K562 (cell line): Measurements from ENCODE around the gene HOGA1. TPM values are rescaled to one million over a fixed set of nuclear protein-coding genes. Genes with fewer than 3 reads are reported as not detected.

Experiments
- ARID1B ChIP-seq: fragments of 450-650 bp; IDR thresholded peaks from 2 replicates; pipeline ENCODE4 v1.6.1; 2016; ENCODE audit warnings: antibody characterized with exemption, mild to moderate bottlenecking, inconsistent platforms
- CBX1 ChIP-seq: sonication (generic); IDR thresholded peaks from 2 replicates; pipeline ENCODE4 v1.6.1; 2016; ENCODE audit warnings: antibody characterized with exemption, low read depth, mild to moderate bottlenecking
- CHD7 ChIP-seq: fragments of 200-600 bp; sonication (generic); IDR thresholded peaks from one replicate; pipeline ENCODE4 v1.6.1; 2012; ENCODE audit warnings: mild to moderate bottlenecking, low read depth, low read length, inconsistent platforms
- CXXC5 ChIP-seq: fragments of 250-450 bp; sonication (Bioruptor Pico); IDR thresholded peaks from 2 replicates; pipeline ENCODE4 v1.8.0; 2022; ENCODE audit warnings: inconsistent platforms, mild to moderate bottlenecking, moderate library complexity
- DMBX1 ChIP-seq: fragments of 250-450 bp; sonication (Bioruptor Pico); IDR thresholded peaks from 2 replicates; pipeline ENCODE4 v1.8.0; 2022; ENCODE audit warnings: inconsistent platforms, mild to moderate bottlenecking, moderate library complexity, borderline replicate concordance
- HDAC1 ChIP-seq, 2 experiments: fragments of 450-650 bp; IDR thresholded peaks; 2 replicates each; pipeline ENCODE4 v1.6.1; 2016 to 2017; ENCODE audit warnings: inconsistent platforms in 1 of 2, mild to moderate bottlenecking in 1 of 2, moderate library complexity in 1 of 2
- HDAC6 ChIP-seq: IDR thresholded peaks from 2 replicates; pipeline ENCODE4 v1.6.1; 2012; ENCODE audit warnings: low read depth, mild to moderate bottlenecking, control low read depth, inconsistent platforms, low read length, moderate library complexity
- JUN ChIP-seq, 2 experiments: sonication (generic) in 1 of 2; formaldehyde crosslinking in 1 of 2; IDR thresholded peaks; 2 replicates each; pipeline versions ENCODE4 v1.6.1 to v1.8.0; 2012 to 2022; ENCODE audit warnings: borderline replicate concordance in 2 of 2, mild to moderate bottlenecking in 2 of 2, improper control_type of control experiment in 1 of 2, low read depth in 1 of 2, low read length in 1 of 2, missing genetic modification reagents in 1 of 2
- MTA1 ChIP-seq: fragments of 450-650 bp; IDR thresholded peaks from 2 replicates; pipeline ENCODE4 v1.6.1; 2017; ENCODE audit warnings: borderline replicate concordance
- NBN ChIP-seq: fragments of 450-650 bp; IDR thresholded peaks from 2 replicates; pipeline ENCODE4 v1.6.1; 2016; ENCODE audit warnings: low read depth, mild to moderate bottlenecking
- NFE2 ChIP-seq: IDR thresholded peaks from 2 replicates; pipeline ENCODE4 v1.6.1; 2014; ENCODE audit warnings: antibody characterized with exemption, low read depth
- PREB ChIP-seq: sonication (generic); formaldehyde crosslinking; IDR thresholded peaks from 2 replicates; pipeline ENCODE4 v1.8.1; 2023; ENCODE audit warnings: mild to moderate bottlenecking, missing genetic modification reagents
- TAF1 ChIP-seq: IDR thresholded peaks from 2 replicates; pipeline ENCODE4 v1.6.1; 2011; ENCODE audit warnings: mild to moderate bottlenecking, low read length, moderate library complexity; ENCODE audit not compliant: insufficient read depth, control insufficient read depth, severe bottlenecking; ENCODE audit errors: extremely low read depth
- TFAP4 ChIP-seq: sonication (generic); formaldehyde crosslinking; IDR thresholded peaks from 2 replicates; pipeline ENCODE4 v1.8.0; 2022; ENCODE audit warnings: missing genetic modification reagents, mild to moderate bottlenecking, moderate library complexity, borderline replicate concordance
- ZNF124 ChIP-seq: sonication (generic); formaldehyde crosslinking; IDR thresholded peaks from 2 replicates; pipeline ENCODE4 v1.8.1; 2022; ENCODE audit warnings: missing genetic modification reagents
- polyA plus RNA-seq, 8 experiments: library from polyadenylated mRNA; depleted of rRNA in 4 of 8; stranded (reverse) in 5 of 8; unstranded in 3 of 8; fragments of >200 nt; fragmentation: Nextera tagmentation in 2 of 8; fragmentation: Illumina TruSeq in 1 of 8; extraction: Ambion mirVana in 2 of 8; extraction: Trizol in 1 of 8; gene quantifications; 2 replicates each; pipeline versions ENCODE4 v1.2.1 to v1.2.3, GENCODE V29; 2011 to 2014; ENCODE audit warnings: inconsistent platforms in 1 of 8, missing spikeins in 1 of 8
- total RNA-seq, 7 experiments: library from RNA; depleted of rRNA in 6 of 7; stranded (reverse); fragments of >200 nt in 6 of 7; fragmentation: Illumina TruSeq in 2 of 7; extraction: Trizol in 2 of 7; gene quantifications; 2 replicates each; pipeline versions ENCODE4 v1.2.1 to v1.2.3, GENCODE V29; 2011 to 2021; ENCODE audit warnings: low replicate concordance in 1 of 7

HOGA1 gene
- total and polyA plus RNA-seq, 9 of the 15 experiments (the other 6 are each of a cell fraction or from before 2014, with no cell fraction given), result not detected

GRCh38 chr10:97543025-97543546 lies 41.1 kb upstream of the HOGA1 start (continued):
- TF ChIP-seq CHD7 (no peak), CXXC5 (CRISPR knock-in tag) (no peak), NFE2 (peak; percentile 51; the same call in 1 of the 2 replicates), ARID1B (peak; percentile 77), HDAC1 (IDR thresholded peaks at IDR 0.05) (peak in 1 of 2 experiments; percentile 60; a peak in 2 of 4 replicates), JUN (IDR thresholded peaks at IDR 0.05; ENCODE audit: borderline replicate concordance, low read depth, low read length) (peak; percentile 92), JUN (CRISPR knock-in tag; IDR thresholded peaks at IDR 0.05; ENCODE audit: borderline replicate concordance) (no peak), HDAC6 (no peak), DMBX1 (peak; percentile 49; the same call in 1 of the 2 replicates), PREB (CRISPR knock-in tag) (no peak), ZNF124 (CRISPR knock-in tag) (no peak), CBX1 (no peak), TAF1 (no peak), TFAP4 (peak; percentile 88), NBN (no peak), MTA1 (peak; percentile 24; the same call in 1 of the 2 replicates)
